ENCODE measurements around the gene STAT4. TPM values are rescaled to one million over a fixed set of nuclear protein-coding genes. Genes with fewer than 3 reads are reported as not detected.

The STAT4 gene
- total and polyA plus RNA-seq, 4 donors: 0.85 to 7.9 (median 3.2) TPM

DNA sequence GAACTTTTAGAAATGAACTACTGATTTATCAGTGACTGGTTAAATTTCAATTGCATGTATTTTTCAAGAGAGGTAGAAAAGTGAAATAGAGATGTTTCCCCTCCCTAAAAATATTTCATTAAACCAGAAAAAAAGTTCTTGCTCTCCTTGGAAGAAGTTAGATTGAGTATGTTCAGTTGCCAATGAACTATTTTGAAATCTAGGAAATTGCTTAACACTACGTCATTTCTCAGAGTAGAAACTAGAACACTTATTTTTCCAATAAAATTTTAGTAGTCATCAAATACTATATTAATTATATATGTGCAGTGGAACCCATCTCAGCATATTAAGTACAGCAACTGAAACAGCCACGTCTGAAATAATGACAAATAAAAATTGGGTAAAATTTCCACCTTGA is 85.0 kb downstream of the STAT4 start:
- H3K9ac ChIP-seq (ENCODE audit: low read depth in 1 of 2, low read length in 2 of 2): no peak overlapping the region
- H3K27me3 ChIP-seq (ENCODE audit: control insufficient read depth in 4 of 4, insufficient read depth in 4 of 4, low read length in 3 of 4): no peaks in the 10 kb centered on the region
- 53% methylated on average over 2 of the region's 2 CpGs for WGBS
- H3K27ac ChIP-seq (ENCODE audit: low read depth in 1 of 2, low read length in 2 of 2): no peak overlapping the region
- TF ChIP-seq HNF4A (conservative IDR thresholded peaks at IDR 0.05): no peak
- TF ChIP-seq YY1 (IDR thresholded peaks at IDR 0.05): no peak
- TF ChIP-seq EGR1 (IDR thresholded peaks at IDR 0.05; ENCODE audit: low read depth in 2 of 2): no peak
- no peak for DNase-seq (ENCODE audit: low spot score)
- H3K4me3 ChIP-seq (ENCODE audit: low read depth in 1 of 3, low read length in 3 of 3): no peak overlapping the region
- no peaks in the 10 kb centered on the region for H3K9me3 ChIP-seq (ENCODE audit: control insufficient read depth in 4 of 4, low read length in 3 of 4)
- peaks cover 0 to 2% (median under 1%) of the 10 kb centered on the region in 4 donors for H3K36me3 ChIP-seq (ENCODE audit: control insufficient read depth in 4 of 4, insufficient read depth in 3 of 4, low read depth in 1 of 4, low read length in 3 of 4)
- H3K4me1 ChIP-seq (ENCODE audit: control insufficient read depth in 4 of 4, insufficient read depth in 4 of 4, low read length in 3 of 4): peaks cover 0 to 3% (median 0%) of the 10 kb centered on the region in 4 donors

DNA sequence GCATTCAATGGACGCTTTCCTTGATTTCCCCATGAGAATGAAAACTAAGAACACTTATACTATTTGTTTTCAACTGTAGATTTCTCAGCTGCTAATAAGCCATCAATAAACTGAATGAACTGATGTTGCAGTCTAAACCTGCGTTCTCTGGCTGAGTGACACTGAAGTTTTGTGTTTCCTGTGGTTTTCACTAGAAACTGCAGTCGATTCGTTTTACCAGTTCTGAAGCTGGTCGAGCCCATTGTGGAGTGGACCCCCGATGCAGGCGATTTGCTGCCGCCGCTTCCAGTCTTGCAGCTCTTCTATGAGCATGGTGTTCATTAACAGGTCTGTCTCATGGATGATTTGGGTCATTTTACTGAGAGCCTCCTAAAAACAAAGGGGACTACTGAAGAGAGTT is 86.2 kb downstream of the STAT4 start:
- no peaks in the 10 kb centered on the region for H3K9me3 ChIP-seq (ENCODE audit: control insufficient read depth in 4 of 4, low read length in 3 of 4)
- 84% methylated on average over 9 of the region's 9 CpGs for WGBS
- TF ChIP-seq ATF3 (IDR thresholded peaks at IDR 0.05) (no peak), RXRA (IDR thresholded peaks at IDR 0.05) (no peak), MAX (IDR thresholded peaks at IDR 0.05) (no peak), FOXA1 (IDR thresholded peaks at IDR 0.05) (no peak), TAF1 (conservative IDR thresholded peaks at IDR 0.05) (no peak)
- TF ChIP-seq, protein P1, sequence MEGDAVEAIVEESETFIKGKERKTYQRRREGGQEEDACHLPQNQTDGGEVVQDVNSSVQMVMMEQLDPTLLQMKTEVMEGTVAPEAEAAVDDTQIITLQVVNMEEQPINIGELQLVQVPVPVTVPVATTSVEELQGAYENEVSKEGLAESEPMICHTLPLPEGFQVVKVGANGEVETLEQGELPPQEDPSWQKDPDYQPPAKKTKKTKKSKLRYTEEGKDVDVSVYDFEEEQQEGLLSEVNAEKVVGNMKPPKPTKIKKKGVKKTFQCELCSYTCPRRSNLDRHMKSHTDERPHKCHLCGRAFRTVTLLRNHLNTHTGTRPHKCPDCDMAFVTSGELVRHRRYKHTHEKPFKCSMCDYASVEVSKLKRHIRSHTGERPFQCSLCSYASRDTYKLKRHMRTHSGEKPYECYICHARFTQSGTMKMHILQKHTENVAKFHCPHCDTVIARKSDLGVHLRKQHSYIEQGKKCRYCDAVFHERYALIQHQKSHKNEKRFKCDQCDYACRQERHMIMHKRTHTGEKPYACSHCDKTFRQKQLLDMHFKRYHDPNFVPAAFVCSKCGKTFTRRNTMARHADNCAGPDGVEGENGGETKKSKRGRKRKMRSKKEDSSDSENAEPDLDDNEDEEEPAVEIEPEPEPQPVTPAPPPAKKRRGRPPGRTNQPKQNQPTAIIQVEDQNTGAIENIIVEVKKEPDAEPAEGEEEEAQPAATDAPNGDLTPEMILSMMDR (IDR thresholded peaks at IDR 0.05; ENCODE audit: low read depth, low read length, missing input control): no peak
- no peak overlapping the region for H3K9ac ChIP-seq (ENCODE audit: low read depth in 1 of 2, low read length in 2 of 2)
- no peaks in the 10 kb centered on the region for H3K27me3 ChIP-seq (ENCODE audit: control insufficient read depth in 4 of 4, insufficient read depth in 4 of 4, low read length in 3 of 4)
- peaks cover 0 to 3% (median 0%) of the 10 kb centered on the region in 4 donors for H3K4me1 ChIP-seq (ENCODE audit: control insufficient read depth in 4 of 4, insufficient read depth in 4 of 4, low read length in 3 of 4)
- no peak for DNase-seq (ENCODE audit: low spot score)
- H3K4me3 ChIP-seq (ENCODE audit: low read depth in 1 of 3, low read length in 3 of 3): no peak overlapping the region
- H3K27ac ChIP-seq (ENCODE audit: low read depth in 1 of 2, low read length in 2 of 2): no peak overlapping the region
- H3K36me3 ChIP-seq (ENCODE audit: control insufficient read depth in 4 of 4, insufficient read depth in 3 of 4, low read depth in 1 of 4, low read length in 3 of 4): peaks cover 0 to 2% (median under 1%) of the 10 kb centered on the region in 4 donors

DNA sequence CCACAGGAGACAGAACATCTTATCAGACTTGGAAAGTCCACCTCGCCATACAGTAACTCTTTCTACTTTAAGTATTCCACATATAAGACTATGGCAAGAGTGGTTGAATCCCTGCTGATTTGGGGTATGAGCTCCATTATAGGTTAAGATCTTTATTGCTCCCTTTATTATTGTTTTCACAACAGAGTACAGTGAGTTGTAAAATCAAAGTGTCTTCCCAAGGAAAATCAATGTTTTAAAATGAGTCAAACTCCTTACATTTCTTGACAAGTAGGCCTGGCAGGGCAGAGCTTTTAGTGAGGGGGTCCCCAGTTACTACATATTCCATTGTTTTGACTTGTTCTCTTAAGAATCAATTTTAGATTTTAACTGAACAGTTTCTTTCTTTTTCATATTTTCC is 87.2 kb downstream of the STAT4 start:
- Histone ChIP-seq H3K9ac (ENCODE audit: low read depth in 1 of 2, low read length in 2 of 2) (no peak overlapping the region), H3K27ac (ENCODE audit: low read depth in 1 of 2, low read length in 2 of 2) (no peak overlapping the region), H3K4me1 (ENCODE audit: control insufficient read depth in 4 of 4, insufficient read depth in 4 of 4, low read length in 3 of 4) (peaks cover 0 to 3% (median 0%) of the 10 kb centered on the region in 4 donors), H3K4me3 (ENCODE audit: low read depth in 1 of 3, low read length in 3 of 3) (no peak overlapping the region), H3K9me3 (ENCODE audit: control insufficient read depth in 4 of 4, low read length in 3 of 4) (no peaks in the 10 kb centered on the region), H3K36me3 (ENCODE audit: control insufficient read depth in 4 of 4, insufficient read depth in 3 of 4, low read depth in 1 of 4, low read length in 3 of 4) (peaks cover 0 to 2% (median under 1%) of the 10 kb centered on the region in 4 donors), H3K27me3 (ENCODE audit: control insufficient read depth in 4 of 4, insufficient read depth in 4 of 4, low read length in 3 of 4) (no peaks in the 10 kb centered on the region)
- WGBS: 97% methylated on average over 1 of the region's 1 CpG
- TF ChIP-seq TAF1 (conservative IDR thresholded peaks at IDR 0.05): no peak
- no peak for TF ChIP-seq EGR1 (IDR thresholded peaks at IDR 0.05; ENCODE audit: low read depth in 2 of 2)
- TF ChIP-seq, protein P1 (IDR thresholded peaks at IDR 0.05; ENCODE audit: low read depth, low read length, missing input control): no peak
- TF ChIP-seq GABPA (IDR thresholded peaks at IDR 0.05 in 1 of 2, conservative IDR thresholded peaks at IDR 0.05 in 1 of 2): no peak
- TF ChIP-seq RAD21 (IDR thresholded peaks at IDR 0.05): no peak
- TF ChIP-seq YY1 (IDR thresholded peaks at IDR 0.05): no peak
- no peak for TF ChIP-seq ZBTB33 (IDR thresholded peaks at IDR 0.05)
- no peak for TF ChIP-seq HNF4G (IDR thresholded peaks at IDR 0.05)
- no peak for TF ChIP-seq FOXA2 (IDR thresholded peaks at IDR 0.05)
- TF ChIP-seq, protein P2, sequence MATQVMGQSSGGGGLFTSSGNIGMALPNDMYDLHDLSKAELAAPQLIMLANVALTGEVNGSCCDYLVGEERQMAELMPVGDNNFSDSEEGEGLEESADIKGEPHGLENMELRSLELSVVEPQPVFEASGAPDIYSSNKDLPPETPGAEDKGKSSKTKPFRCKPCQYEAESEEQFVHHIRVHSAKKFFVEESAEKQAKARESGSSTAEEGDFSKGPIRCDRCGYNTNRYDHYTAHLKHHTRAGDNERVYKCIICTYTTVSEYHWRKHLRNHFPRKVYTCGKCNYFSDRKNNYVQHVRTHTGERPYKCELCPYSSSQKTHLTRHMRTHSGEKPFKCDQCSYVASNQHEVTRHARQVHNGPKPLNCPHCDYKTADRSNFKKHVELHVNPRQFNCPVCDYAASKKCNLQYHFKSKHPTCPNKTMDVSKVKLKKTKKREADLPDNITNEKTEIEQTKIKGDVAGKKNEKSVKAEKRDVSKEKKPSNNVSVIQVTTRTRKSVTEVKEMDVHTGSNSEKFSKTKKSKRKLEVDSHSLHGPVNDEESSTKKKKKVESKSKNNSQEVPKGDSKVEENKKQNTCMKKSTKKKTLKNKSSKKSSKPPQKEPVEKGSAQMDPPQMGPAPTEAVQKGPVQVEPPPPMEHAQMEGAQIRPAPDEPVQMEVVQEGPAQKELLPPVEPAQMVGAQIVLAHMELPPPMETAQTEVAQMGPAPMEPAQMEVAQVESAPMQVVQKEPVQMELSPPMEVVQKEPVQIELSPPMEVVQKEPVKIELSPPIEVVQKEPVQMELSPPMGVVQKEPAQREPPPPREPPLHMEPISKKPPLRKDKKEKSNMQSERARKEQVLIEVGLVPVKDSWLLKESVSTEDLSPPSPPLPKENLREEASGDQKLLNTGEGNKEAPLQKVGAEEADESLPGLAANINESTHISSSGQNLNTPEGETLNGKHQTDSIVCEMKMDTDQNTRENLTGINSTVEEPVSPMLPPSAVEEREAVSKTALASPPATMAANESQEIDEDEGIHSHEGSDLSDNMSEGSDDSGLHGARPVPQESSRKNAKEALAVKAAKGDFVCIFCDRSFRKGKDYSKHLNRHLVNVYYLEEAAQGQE (IDR thresholded peaks at IDR 0.05): no peak
- no peak for TF ChIP-seq SP1 (IDR thresholded peaks at IDR 0.05)
- TF ChIP-seq ATF3 (IDR thresholded peaks at IDR 0.05): no peak
- DNase-seq (ENCODE audit: low spot score): no peak

Measured in liver (tissue), 9 donors.